NCI-H2029 (cell line): Measurements from ENCODE around the gene COMMD10.

Experiments used
- DNase-seq: peaks from one replicate; lab custom pipeline; 2025; lab: John Stamatoyannopoulos, UW

COMMD10 gene

DNA sequence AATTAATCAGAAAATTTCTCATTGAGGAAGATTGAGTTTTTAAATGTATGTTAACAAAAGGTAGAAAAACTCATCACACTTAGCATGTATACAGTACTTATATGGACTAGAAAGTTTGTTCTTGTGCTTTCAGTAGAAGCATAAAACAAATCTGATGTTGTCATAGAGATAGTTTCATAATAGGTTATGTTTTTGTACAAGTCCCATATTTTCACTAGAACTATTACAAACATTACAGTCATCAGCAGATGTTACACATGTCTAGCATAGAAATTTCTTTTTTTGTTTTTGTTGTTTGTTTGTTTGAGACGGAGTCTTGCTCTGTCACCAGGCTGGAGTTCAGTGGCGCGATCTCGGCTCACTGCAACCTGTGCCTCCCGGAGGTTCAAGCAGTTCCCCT lies 131.4 kb downstream of the COMMD10 start:
- DNase-seq: no peak

DNA sequence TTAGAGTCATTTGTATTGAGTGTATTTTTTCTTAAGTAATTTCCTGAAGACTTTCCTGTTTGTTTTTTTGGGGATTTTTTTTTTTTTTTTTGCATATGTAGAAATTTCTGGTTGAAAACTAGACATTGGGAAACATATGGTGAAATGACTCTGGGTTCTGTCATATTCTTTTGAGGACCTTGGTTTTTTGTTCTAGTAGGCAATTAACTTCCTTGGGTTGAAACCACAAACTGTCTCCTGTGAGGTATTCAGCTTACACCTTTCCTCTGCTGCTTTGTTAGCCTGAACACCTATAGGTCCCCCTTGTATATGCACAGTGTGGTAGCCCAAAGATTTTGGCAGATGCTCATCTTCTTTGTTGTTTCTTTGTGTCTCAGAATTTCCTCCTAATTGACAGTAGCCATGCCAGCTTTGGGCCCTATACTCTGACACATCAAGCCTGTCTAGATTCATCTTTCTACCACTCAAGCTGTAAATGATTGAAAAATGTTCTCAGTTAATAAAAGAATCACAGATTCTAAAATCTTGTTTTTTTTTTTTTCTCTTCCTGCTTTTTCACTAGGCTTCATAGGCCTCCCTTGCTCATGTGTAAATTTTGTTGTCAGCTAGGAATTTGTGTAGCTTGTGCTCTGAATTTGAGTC lies 140.6 kb downstream of the COMMD10 start:
- DNase-seq: no peak

DNA sequence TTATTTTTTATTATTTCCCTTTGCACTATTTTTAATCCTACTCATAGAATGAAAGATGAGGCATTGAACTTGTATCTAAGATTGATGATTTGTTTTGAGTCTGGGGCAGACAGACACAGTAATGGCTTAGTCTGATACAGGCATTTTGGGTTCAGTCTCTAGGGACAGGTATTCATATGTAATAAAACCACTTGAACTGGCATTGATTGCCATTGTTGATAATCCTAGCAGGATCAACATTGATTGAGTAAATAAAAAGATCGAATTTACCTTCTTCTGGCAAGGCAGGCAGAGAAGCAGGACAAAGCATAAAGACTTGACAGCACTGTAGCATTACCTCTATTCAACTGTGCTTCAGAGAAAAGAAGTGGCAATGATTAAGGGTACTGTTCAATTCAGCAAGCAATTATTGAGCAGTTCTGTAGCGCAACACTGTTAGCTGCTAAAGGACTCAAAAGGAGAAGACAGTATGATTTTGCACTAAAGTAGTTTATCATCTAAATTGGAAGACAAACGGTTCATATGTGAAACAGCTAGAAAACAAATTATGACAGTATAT lies 144.4 kb downstream of the COMMD10 start:
- DNase-seq: no peak

DNA sequence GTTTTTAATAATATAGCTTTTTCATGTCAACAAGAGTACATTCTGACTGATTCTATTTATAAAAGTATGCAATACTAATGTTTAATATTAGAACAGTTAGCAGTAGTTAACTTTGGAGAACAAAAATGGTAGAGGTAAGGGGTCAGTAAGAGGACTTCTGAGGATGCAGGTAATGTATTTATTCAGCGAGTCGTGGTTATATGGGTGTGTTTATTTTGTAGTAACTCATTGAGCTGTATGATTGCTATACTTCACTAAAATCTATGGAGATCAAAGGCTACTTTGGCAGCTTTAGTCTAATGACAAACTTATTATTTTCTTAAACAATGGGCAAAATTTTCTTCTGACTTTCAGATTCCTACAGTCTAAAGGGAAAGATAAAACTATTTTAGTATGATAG lies 146.5 kb downstream of the COMMD10 start:
- no peak for DNase-seq

DNA sequence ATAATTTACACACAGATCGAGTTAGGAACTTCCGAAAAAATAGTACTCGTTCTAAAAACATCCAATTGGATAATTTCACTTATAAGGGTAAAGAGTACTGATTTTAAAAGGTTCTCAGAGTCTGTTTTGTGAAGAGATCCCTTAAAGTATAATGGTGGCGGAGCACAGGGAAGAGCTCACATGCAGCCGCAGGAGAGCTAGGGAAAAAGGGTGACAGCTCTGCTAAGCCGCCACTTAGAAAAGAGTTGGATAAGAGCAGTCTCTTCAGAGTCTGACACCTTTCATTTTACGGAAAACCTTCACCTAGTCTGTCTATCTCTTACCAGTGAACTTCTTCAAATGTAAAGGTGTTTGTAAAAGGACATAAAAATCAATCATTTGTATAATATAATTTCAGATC lies 149.9 kb downstream of the COMMD10 start:
- DNase-seq: no peak

DNA sequence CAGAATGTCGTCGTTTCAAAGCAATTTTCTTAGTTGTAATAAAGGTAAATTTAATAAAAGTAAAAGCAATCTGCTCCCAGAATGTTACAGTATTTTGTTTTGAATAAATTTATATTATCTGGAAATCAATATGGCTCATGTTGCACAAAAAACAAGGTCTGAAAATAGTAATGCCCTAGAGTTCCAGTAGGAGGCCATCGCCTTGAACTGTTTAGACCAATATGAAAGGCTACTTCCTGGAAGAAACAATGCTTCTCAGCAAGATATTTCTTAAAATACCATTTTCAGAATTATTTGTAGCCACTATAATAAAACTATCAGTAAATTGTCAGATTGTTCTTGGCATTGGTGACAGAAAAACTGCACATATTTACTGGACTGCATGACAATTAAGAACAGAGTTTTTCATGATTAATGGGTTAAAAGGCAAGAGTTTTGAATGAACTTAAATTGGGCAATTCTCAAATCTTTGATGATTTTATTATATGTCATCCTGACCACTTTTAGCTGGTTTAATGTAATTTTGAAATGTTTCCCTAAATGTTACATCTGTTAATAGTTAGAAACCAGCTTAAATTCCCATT lies 153.2 kb downstream of the COMMD10 start:
- no peak for DNase-seq

DNA sequence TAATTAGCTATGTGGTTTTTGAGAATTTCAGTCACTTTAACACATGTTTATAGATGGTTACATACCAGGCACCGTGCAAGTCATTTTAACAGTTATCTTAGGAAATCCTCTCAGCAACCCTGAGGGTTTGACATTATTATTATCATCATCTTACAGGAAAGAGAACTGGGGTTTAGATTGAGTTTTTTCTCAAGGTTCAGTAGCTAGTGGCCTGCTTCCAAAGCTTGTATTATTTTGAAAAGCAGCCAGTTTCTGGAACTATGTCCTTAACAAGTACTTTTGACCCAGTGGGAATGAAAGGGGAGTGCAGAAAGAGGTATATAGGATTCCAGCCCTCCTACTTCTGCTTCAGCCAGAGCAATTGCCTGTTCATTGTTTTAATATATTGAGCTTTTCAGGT lies 157.5 kb downstream of the COMMD10 start:
- no peak for DNase-seq

DNA sequence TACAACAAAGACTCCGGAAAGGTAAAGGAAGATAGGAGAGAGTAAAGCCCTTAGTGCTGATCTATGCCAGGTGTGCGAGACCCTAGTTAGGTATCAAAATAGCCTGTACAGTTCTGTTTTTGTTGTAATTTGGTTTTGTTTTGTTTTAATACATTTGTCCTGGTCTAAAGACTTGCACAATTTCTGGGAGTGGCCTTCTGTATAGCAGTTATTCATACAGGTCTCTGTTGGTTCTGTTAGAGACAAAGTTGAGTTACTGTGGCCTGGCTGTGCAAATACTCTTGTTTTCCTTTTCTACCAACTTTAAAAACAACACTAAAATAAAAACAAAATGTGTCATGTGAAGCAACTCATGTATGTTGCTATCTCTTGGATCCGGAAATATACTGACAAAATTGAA lies 163.6 kb downstream of the COMMD10 start:
- DNase-seq: no peak

DNA sequence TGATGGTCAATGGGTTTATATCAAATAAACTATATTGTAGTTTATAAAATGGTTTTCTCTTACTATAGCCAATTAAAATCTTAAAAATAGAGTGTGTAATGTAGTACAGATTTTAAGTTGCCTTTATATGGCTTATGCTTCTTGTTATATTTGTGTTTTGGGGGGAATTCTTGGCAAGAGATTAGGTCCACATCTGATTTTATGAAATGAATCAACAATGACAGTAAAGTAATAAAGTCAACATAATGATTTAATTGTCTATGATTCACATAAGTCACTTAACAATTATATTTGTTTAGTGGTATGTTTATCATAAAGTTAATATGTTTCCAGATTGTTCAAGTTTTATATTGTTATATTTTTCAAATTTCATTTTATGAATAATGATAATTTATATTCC lies 164.8 kb downstream of the COMMD10 start:
- no peak for DNase-seq

DNA sequence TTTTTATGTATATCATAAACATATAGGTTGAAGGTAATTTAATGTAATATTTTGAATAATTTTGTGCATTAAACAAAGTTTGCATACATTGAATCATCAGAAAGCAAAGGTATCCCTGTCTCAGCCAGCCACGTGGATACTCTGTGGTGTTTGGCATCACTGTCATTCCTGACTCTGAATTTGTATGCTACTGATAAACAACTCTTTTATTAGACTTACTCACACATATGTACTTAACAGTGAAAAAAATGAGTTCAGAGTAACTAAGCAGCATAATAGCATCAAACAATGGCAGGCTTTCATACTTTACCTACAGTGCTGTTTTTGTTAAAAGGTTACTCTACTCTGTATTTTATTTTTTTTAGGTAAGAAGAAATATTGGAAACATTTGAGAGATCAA lies 171.9 kb downstream of the COMMD10 start:
- DNase-seq: no peak

DNA sequence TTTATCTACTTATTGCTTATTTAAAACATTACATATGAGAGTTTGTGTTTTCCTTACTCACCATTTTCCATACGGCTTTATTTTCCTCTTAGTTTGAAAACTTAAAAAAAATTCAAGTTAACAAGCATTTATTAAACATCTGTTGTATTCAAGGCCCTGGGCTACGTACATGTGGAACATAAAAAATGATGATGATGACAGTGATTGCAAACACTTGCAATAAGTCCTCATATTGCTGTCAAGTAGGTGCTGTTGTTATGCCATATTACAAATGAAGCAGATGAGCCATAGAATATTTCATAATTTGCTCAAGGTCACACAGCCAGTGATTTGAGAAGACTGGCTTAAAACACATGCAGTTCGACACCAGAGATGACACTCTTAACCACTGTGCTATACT lies 180.6 kb downstream of the COMMD10 start:
- no peak for DNase-seq

DNA sequence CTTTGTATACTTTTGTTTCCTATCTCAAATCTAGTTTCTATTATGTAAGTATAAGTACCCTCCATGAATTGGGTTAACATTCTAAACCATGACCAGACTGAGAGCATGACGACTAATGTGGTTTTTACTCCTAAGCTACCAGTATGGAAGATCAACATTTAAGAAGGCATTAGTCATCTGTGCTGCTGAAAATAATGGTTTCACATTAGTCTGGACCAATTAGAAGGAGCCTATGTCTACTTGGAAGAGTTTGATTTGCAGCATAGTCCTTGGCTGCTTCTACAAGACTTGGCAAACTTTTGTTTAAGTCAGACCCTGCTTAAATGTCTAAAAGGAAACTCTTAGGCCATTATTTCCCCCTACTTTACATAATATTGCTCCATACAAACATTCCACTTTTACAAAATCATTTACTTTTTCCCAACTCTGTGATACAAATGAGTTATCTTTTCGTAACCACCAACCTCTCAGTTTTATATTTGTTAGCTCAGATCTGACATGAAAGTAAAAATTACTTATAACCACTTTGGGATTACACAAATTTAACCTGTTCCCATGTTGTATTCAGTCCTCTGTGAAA lies 186.7 kb downstream of the COMMD10 start:
- DNase-seq: no peak

DNA sequence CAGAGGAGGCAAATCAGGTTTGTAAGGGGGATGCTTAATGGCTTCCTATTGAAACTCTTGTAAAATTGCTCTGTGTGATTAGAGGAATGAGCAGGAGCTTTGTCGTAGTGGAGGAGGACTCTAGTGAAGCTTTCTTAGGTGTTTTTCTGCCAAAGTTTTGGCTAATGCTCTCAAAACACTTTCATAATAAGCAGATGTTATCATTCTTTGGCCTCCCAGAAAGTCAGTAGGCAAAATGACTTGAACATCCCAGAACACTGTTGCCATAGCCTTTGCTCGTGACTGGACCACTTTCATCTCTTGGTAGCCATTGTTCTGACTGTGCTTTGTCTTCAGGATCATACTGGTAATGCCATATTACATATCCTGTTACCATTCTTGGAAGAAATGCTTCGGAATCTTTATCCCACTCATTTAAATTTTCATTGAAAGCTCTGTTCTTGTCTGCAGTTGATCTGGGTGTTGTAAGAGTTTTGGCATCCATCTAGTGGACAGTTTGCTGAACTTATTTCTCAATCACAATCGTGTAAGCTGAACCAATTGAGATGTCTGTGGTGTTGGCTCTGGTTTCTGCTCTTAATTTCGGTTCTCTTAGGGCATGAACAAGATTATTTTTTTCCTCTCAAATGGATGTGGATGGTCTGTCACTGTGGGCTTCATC lies 187.6 kb downstream of the COMMD10 start:
- DNase-seq: no peak

DNA sequence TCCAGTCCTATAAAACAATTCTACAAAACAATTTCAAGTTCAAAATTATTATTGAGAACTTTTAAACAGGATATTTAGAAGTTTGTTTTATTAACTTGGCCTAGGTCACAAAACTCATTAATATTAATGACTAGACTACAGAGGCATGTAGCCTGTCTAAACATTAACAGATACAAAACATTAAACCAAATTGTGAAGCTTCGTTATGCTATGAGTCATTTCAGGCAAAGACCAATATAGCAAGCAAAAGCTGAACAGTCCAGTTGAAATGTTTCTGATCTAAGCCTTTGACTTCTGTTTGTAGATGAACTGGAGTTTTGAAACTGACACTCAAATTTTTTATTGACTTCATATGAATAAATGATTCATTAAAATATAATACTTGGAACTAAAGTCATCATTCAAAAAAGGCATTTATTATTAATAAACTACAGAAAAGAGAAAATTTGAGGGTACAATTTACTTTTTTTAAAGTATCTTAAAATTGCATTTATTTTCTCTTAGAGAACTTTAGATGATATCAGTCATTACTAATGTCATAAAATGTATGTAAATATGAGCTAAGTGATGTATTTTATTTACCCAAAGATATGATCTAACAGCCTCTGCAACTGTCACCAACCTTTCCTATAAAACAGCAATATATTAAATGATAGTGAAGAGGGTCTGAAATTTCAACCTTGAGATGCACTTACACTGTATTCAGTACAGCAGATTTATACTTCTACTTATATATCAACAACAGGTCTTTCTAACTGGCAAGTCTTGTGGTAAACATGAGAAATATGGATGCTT lies 188.8 kb downstream of the COMMD10 start:
- DNase-seq: no peak

DNA sequence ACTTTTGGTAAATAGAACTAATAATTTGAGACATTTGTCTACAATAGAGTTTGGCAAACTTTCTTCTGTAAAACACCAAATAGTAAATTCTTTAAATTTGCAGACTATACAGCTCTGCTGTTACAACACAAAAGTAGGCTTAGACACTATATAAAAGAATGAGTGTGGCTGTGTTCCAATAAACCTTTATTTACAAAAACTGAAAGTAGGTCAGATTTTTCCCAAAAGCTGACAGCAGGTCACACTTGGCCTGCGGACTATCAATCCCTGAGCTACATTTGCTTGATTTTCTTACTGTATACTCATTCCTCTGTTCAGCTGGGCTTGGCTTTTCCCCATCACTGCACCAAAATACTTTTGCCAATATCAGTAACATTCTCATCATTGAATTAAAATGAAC lies 189.4 kb downstream of the COMMD10 start:
- no peak for DNase-seq

DNA sequence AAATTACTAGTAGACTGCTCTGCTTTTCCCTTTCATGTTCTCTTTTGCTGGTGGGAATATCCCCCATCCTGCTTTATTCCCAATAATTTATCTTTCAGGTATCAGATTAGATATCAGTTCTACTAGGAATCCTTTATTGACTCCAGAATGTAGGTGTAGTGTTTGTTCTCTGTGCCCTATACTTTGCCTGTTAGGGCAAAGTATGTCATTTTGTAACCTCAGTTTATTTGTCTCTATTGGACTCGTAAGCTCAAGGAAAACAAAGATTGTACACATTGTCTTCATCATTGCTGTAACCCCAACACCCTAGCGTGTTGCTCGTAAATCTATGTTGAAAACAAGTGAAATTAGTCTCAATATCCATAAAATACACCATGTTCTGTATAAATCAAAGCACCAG lies 190.5 kb downstream of the COMMD10 start:
- no peak for DNase-seq

DNA sequence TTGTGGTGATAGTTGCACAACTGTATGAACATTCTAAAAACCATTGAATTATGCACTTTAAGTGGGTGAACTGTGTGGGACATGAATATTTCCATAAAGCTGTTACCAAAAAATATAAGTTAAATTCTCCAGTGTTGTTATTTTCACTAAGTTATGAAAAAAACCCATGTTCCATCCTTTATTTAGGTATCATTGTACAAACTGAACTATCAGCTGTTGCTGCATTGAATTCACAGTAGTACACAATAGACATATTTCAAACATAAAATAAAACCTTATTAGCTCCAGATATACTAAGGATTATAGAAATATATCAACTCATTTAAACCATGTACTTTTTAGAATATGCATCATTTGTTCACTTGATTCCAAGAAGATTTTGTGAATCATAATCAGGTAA lies 192.1 kb downstream of the COMMD10 start:
- no peak for DNase-seq

DNA sequence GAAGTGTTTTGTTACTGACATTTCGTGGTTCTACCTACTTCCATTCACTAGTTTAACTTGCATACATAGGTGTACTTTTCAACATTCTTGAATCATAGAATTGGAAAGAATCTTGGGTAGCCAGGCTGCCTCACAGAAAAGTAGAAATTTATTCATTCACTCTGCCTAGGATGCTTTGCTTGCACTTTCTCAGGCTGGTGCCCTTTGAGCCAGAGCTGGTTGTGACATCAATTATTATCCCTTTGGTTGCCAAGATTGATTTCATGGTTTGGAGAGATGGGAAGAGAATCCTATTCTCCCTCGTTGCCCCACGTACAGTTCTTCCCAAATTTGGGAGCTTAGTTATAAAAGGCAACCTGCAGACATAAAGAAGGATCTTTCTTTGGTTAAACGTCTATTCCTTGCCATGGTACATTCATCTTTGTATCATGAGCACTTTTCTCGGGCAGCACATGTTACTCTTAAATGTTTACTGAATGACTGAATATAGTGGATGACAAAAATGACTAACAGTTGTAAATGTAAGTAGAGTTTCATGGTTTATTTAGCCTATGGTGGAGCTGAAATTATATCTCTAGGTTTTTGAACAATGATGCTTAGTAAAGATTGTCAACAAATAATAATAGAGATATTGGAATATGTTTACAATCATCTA lies 195.5 kb downstream of the COMMD10 start:
- DNase-seq: no peak

DNA sequence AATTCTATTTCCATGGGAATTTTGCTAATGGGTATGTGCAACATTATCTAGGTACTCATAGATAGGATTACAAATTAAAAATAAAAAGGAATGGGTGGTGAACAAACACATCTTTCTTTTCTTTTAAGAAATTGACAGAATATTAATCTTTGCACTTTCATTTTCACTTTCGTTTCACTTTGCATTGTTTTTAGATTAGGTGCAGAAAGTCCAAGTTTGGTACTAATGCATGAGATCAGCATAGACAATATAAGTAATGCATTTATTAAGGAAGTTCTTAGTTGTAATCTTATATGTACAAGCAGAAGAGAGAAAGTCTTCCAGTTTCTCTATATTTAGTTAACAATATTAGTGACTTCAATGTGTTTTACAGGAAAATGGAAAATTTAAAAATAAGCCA lies 196.5 kb downstream of the COMMD10 start:
- no peak for DNase-seq

DNA sequence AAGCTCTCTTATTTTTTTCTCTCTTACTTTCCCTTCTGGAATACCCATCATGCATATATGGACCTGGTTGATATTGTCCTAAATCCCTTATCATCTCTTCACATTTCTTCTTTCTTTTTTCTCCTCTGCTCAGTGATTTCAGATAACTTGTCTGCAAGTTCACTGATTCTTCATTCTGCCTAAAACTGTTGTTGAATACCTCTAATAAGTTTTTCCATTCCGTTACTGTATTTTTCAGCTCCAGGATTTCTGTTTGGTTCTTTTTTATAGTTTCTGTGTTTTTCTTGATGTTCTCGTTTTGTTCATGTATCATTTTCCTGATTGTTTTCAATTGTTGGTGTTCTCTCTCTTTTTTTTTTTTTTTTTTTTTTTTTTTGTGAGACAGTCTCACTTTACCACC lies 203.7 kb downstream of the COMMD10 start:
- DNase-seq: no peak

DNA sequence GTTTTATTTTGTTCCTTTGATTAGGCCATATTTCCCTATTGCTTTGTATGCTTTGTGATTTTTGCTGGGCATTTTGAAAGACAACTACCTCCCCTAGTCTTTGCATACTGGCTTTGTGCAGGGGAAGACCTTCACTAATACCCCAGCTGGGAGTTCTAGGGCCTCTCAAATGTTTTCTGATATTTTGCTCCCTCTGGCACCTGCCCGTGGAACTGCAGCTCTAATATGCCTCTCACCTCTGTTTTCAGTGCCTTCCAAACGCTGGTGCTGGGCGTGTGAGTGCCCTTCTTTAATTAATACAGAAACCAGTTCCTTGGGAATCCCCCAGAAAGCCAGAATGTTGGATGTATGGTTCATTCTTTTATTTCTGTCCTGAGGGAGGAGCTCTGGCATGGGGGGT lies 204.5 kb downstream of the COMMD10 start:
- no peak for DNase-seq

DNA sequence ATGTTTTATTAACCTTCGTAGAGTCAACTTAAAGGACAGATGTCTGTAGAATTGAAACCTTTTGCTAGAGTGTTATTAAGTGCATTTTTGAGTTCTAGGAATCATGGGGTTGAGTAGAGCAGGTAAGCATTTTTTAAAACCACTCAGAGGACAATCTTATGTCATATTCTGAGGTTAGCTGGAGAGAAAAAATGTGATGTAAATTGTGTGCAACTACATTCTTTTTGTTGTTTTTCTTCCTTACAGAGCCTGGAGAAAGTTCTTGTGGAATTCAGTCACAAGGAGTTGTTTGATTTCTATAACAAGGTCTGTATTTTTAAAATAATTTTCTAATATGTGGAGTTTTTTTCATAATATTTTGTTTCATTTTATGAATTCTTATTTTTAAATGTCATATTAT lies 206.4 kb downstream of the COMMD10 start:
- no peak for DNase-seq
